Measurements from ENCODE around the gene MYMK.

Gene MYMK

GRCh38 chr9:133477992-133478850 is 46.5 kb downstream of the MYMK start:
- DNase-seq: no peak

- no peak for DNase-seq
Measured at GRCh38 chr9:133477461-133477860, 47.3 kb downstream of the MYMK start.

- no peak for DNase-seq
Measured at GRCh38 chr9:133476941-133477340, 47.8 kb downstream of the MYMK start.

- DNase-seq: peak; percentile 76
Measured at GRCh38 chr9:133476036-133476931, 48.5 kb downstream of the MYMK start.

GRCh38 chr9:133475292-133476012 is 49.3 kb downstream of the MYMK start:
- DNase-seq: no peak

GRCh38 chr9:133474853-133475252 is 49.9 kb downstream of the MYMK start:
- DNase-seq: no peak

- DNase-seq: peak; percentile 81
Measured at GRCh38 chr9:133474215-133474614, 50.5 kb downstream of the MYMK start.

GRCh38 chr9:133473743-133474142 is 51.0 kb downstream of the MYMK start:
- DNase-seq: no peak

- DNase-seq: no peak
Measured at GRCh38 chr9:133472753-133473378, 51.9 kb downstream of the MYMK start.

GRCh38 chr9:133472277-133472645 is 52.5 kb downstream of the MYMK start:
- no peak for DNase-seq

GRCh38 chr9:133471551-133472276 is 53.0 kb downstream of the MYMK start:
- no peak for DNase-seq

GRCh38 chr9:133470988-133471387 is 53.8 kb downstream of the MYMK start:
- no peak for DNase-seq

GRCh38 chr9:133470427-133470924 is 54.3 kb downstream of the MYMK start:
- no peak for DNase-seq

GRCh38 chr9:133468777-133469421 is 55.9 kb downstream of the MYMK start:
- DNase-seq: no peak

- no peak for DNase-seq
Measured at GRCh38 chr9:133468374-133468773, 56.4 kb downstream of the MYMK start.

- DNase-seq: no peak
Measured at GRCh38 chr9:133467101-133467500, 57.7 kb downstream of the MYMK start.

- no peak for DNase-seq
Measured at GRCh38 chr9:133465984-133466383, 58.8 kb downstream of the MYMK start.

- DNase-seq: no peak
Measured at GRCh38 chr9:133464638-133465037, 60.1 kb downstream of the MYMK start.

Measured in hematopoietic multipotent progenitor cell treated with erythropoietin and hydrocortisone succinate and interleukin-3 and kit ligand, for 6 days (in vitro differentiated cells).